SKM-1 (cell line): ENCODE data around the gene ANO2.
"Not testable (repeated sequence)": the region's sequence is repeated elsewhere in the genome, so short reads cannot be mapped to it uniquely, and the experiment has no call there.

Experiments used
- DNase-seq: peaks from one replicate; lab custom pipeline; 2025; ENCODE audit not compliant: unreplicated experiment; lab: John Stamatoyannopoulos, UW

ANO2 gene

GRCh38 chr12:5560265-5560664 is 384.8 kb downstream of the ANO2 start:
- no peak for DNase-seq

GRCh38 chr12:5557906-5558305 is 387.2 kb downstream of the ANO2 start:
- DNase-seq: no peak

- no peak for DNase-seq
Observed at GRCh38 chr12:5556946-5557673, 387.9 kb downstream of the ANO2 start.

GRCh38 chr12:5556033-5556614 is 388.9 kb downstream of the ANO2 start:
- DNase-seq: no peak

GRCh38 chr12:5554711-5555110 is 390.3 kb downstream of the ANO2 start:
- DNase-seq: no peak

GRCh38 chr12:5549011-5549410 is 396.0 kb downstream of the ANO2 start:
- DNase-seq: no peak

GRCh38 chr12:5548152-5548943 is 396.7 kb downstream of the ANO2 start:
- no peak for DNase-seq

GRCh38 chr12:5546616-5547015 is 398.4 kb downstream of the ANO2 start:
- no peak for DNase-seq

- DNase-seq: no peak
Observed at GRCh38 chr12:5537771-5538170, 407.3 kb downstream of the ANO2 start.

GRCh38 chr12:5537026-5537615 is 407.9 kb downstream of the ANO2 start:
- not testable (repeated sequence) for DNase-seq

GRCh38 chr12:5535541-5535940 is 409.5 kb downstream of the ANO2 start:
- DNase-seq: no peak

GRCh38 chr12:5534426-5535199 is 410.4 kb downstream of the ANO2 start:
- no peak for DNase-seq

GRCh38 chr12:5533368-5533767 is 411.7 kb downstream of the ANO2 start:
- no peak for DNase-seq

- no peak for DNase-seq
Observed at GRCh38 chr12:5525783-5526367, 419.2 kb downstream of the ANO2 start.

- DNase-seq: no peak
Observed at GRCh38 chr12:5524769-5525436, 420.2 kb downstream of the ANO2 start.

GRCh38 chr12:5524116-5524768 is 420.8 kb downstream of the ANO2 start:
- no peak for DNase-seq

GRCh38 chr12:5523396-5524115 is 421.5 kb downstream of the ANO2 start:
- DNase-seq: no peak

- DNase-seq: no peak
Observed at GRCh38 chr12:5522432-5523335, 422.4 kb downstream of the ANO2 start.
